HG02885 (cell line): Measurements from ENCODE around the gene SNRNP48.

Experiments
- ATAC-seq: cut with Tn5 transposase; IDR thresholded peaks from one replicate; pipeline ENCODE4 v1.9.1; 2021; ENCODE audit warnings: mild to moderate bottlenecking; ENCODE audit not compliant: unreplicated experiment, poor library complexity

SNRNP48 gene

GRCh38 chr6:7640016-7640415 lies 50.0 kb downstream of the SNRNP48 start:
- no peak for ATAC-seq

DNA sequence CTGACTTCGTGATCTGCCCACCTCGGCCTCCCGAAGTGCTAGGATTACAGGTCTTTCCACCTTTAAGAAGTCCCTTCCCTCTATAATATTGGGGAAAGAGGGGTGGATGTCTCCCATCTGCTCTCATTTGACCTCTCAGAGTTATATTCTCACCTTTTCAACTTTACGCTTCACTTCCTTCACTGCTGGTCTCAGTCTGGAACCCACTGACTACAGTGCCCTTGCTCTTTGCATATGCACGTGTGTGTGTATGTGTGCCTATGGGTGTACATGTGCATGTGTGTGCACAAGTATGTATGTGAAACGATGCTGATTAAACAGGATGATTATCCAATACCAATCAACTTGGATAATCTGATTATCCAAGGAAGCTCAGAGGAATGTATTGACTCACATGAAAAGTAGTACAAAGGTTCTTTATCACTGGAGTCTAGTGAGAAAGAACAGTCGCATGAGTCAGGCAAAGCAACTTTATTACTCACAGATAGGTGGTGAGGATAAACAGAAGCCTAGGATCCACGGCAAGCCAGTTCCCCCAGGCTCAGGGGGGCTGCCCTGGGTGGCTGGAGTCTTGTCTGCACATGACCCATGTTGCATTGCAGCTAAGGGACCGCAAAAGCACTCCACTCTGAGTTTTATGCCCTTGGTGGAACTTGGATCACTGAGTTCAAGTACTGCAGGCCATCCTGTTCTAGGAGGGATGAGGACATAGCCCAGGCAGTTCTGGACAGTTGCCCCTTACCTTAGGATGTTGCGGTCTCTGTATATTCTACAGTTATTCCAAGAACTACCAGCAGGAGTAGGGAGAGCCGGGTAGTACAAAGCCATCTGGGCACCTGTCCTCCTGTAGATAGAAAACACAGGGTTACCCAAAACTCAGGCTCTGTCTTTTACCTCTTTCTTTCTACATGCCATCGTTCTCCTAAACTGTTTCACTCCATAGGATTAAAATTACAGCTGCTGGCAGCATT lies 50.9 kb downstream of the SNRNP48 start:
- no peak for ATAC-seq

GRCh38 chr6:7642791-7643190 lies 52.8 kb downstream of the SNRNP48 start:
- no peak for ATAC-seq

DNA sequence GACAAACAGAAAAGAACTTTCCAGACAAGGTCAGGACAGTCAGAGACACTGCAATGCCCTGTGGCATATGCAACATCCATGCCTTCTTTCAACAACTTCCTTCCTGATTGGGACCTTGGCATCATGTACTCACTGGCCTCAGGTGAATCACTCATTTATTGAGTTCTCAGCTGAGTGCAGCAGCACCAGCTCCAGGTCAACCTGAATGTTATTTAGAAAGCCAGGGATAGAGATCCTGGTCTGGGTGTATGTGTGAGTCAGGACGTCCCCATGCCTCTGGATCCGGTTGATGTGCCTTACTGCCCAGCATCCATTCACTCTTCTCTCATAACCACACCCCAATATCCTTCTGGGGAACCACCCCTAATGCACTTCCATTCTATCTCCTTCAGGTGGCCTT lies 54.4 kb downstream of the SNRNP48 start:
- ATAC-seq, result no peak

GRCh38 chr6:7646394-7646793 lies 56.4 kb downstream of the SNRNP48 start:
- ATAC-seq, result no peak

GRCh38 chr6:7647504-7647903 lies 57.5 kb downstream of the SNRNP48 start:
- ATAC-seq, result peak; percentile 86

- ATAC-seq, result peak; percentile 66
These were observed 59.2 kb downstream of the SNRNP48 start for GRCh38 chr6:7649037-7649810.

DNA sequence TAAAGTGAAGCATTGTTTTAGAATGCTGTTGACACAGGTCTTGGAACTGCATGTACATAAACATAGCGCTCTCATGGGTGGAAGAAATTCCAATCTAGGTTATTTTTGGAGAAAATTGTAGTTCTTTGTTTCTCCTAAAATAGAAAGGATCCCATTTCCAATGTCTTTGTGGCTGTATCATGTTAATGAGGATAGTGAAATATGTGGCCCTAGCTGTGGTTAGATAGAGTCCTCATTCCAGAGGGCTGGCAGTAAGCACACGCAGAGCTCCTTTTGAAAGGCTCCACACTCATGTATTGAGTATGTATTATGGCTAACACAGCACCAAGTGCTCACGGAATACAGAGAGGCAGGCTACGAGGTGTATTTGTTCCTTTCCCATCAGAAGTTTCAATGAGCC lies 60.9 kb downstream of the SNRNP48 start:
- ATAC-seq, result no peak

DNA sequence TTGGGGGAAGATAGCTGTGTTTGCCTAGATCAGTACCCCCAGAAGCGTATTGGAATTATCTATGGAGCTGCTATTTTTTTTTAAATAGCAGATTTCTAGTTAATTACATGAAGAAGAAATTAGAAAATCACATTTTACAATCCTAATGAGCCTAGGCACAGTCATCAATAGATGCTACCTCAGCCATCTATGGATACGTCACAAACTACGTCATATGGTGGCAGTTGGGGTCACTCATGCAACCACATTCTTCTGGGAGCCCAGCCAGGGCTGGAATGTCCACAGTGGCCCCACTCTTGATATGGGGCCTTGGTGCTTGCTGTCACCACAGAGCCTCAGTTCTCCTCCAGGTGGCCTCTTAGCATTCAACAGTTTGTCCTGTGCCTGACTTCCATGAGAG lies 63.0 kb downstream of the SNRNP48 start:
- no peak for ATAC-seq

DNA sequence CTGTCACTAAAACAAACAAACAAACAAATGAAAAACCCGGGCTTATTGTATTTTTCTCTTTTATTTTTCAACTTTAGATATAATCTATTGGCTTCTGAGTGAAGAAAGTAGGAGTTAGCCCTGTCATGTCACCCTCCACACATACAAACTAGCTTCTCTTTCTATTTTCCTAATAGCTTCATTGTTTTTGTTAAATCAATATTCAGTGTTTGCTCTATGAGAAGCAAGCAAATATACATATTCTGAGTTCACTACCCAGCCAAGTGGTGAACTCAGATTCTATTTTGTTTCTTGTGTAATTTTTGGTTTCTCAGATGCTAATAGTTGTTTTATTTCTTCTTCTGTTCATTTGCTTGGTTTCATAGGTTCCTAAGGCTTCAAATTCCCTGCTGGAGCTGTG lies 66.4 kb downstream of the SNRNP48 start:
- ATAC-seq, result no peak

DNA sequence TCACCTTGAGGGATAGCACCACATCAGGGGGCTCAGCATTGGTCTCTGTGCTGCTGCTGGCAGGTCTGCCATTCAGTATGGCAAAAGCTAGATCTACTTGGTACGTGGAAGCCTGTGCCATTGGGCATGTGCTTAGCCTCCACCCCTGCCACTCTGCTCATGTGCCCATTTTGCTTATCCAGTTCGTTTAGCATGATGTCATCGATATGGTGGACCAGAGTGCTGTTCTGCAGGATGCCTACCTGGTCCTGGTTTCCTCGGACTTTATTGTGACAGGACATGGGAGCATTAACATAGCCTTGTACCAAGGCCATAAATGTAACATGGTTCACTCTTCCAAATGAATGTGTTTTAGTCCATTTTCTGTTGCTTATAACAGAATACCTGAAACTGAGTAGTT lies 68.5 kb downstream of the SNRNP48 start:
- ATAC-seq, result no peak

DNA sequence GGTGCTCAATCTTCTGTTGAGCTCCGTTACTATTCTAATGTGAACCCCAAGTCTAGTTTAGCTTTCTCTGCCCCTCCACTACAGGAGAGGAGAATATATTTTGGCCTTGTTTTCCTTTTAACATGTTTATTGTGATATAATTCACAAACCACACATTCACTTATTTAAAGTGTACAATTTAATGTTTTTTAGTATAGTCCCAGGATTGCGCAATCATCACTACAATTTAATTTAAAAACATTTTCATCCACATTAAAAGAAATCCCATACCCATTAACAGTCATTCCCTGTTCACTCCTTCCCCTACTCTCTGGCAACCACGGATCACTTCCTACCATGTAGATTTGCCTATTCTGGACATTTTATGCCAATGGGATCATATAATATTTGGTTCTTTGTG lies 71.4 kb downstream of the SNRNP48 start:
- ATAC-seq, result no peak
